Right lobe of liver (tissue), 4 donors: ENCODE results near the gene JUN.

Source experiments
- CTCF ChIP-seq, 4 donors: fragments of 200-600 bp in 3 of 4; fragments of 450-650 bp in 1 of 4; IDR thresholded peaks; one replicate each; pipeline versions ENCODE4 v1.5.1 to v1.8.0; 2016 to 2022; ENCODE audit warnings: antibody characterized with exemption in 4 of 4, mild to moderate bottlenecking in 2 of 4
- POLR2A ChIP-seq: fragments of 450-650 bp; IDR thresholded peaks from one replicate; pipeline ENCODE4 v1.6.1; 2017; ENCODE audit warnings: antibody characterized with exemption, mild to moderate bottlenecking
- donor health status: DM: no; HTN: no; CAD: no.
- donor health status: DM: no; HTN: no; CAD: no.
- donor health status: DM: no; HTN: yes; CAD: no.

GRCh38 chr1:58798910-58799442 is 15.1 kb upstream of the JUN start:
- TF ChIP-seq POLR2A (no peak), CTCF (IDR thresholded peaks at IDR 0.05) (no peak)
